ENCODE measurements around the gene NEGR1.
"Not testable (repeated sequence)": the region's sequence is repeated elsewhere in the genome, so short reads cannot be mapped to it uniquely, and the experiment has no call there.

Gene NEGR1

GRCh38 chr1:72280711-72281110 lies 1.6 kb downstream of the NEGR1 start:
- no peak overlapping the region for H3K27ac ChIP-seq
- TF ChIP-seq, protein P1, sequence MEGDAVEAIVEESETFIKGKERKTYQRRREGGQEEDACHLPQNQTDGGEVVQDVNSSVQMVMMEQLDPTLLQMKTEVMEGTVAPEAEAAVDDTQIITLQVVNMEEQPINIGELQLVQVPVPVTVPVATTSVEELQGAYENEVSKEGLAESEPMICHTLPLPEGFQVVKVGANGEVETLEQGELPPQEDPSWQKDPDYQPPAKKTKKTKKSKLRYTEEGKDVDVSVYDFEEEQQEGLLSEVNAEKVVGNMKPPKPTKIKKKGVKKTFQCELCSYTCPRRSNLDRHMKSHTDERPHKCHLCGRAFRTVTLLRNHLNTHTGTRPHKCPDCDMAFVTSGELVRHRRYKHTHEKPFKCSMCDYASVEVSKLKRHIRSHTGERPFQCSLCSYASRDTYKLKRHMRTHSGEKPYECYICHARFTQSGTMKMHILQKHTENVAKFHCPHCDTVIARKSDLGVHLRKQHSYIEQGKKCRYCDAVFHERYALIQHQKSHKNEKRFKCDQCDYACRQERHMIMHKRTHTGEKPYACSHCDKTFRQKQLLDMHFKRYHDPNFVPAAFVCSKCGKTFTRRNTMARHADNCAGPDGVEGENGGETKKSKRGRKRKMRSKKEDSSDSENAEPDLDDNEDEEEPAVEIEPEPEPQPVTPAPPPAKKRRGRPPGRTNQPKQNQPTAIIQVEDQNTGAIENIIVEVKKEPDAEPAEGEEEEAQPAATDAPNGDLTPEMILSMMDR (IDR thresholded peaks at IDR 0.05): no peak
- no peak for TF ChIP-seq ZFX (IDR thresholded peaks at IDR 0.05; ENCODE audit: borderline replicate concordance)

GRCh38 chr1:72280131-72280530 lies 2.2 kb downstream of the NEGR1 start:
- H3K27ac ChIP-seq: no peak overlapping the region
- no peak for TF ChIP-seq ZFX (IDR thresholded peaks at IDR 0.05; ENCODE audit: borderline replicate concordance)
- TF ChIP-seq, protein P1 (IDR thresholded peaks at IDR 0.05): no peak

DNA sequence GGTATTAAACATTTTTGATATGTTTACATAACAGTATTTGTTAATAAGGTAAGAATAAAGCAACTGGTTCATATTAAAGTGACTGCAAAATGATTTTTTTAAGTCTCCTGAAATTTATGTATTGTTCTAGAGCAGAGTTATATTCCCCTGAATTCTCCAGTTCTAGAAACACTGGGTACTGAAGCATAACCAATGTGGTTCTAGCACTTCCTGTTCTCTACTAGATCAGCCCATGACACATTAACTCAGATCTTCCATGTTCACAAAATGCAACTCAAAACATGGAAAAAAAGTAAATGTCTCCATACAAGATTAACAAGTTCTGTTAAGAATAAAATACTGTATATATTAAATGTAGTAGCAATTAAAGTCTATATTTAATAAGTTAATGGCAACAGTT lies 3.9 kb downstream of the NEGR1 start:
- no peak overlapping the region for H3K27ac ChIP-seq
- no peak for TF ChIP-seq ZFX (IDR thresholded peaks at IDR 0.05; ENCODE audit: borderline replicate concordance)

DNA sequence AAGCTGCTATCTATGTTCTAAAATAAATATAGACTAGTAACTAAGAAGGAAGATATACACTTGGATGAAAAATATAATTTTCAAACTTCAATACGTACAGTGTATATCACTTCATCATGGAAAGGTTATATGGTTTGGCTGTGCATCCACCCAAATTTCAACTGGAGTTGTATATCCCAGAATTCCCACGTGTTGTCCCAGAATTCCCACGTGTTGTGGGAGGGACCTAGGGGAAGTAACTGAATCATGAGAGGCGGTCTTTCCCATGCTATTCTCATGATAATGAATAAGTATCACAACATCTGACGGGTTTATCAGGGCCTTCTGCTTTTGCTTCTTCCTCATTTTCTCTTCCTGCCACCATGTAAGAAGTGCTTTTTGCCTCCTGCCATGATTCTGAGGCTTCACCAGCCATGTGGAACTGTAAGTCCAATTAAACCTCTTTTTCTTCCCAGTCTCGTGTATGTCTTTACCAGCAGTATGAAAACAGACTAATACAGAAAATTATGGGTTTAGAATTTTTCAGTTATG lies 10.7 kb downstream of the NEGR1 start:
- TF ChIP-seq ZFX (IDR thresholded peaks at IDR 0.05; ENCODE audit: borderline replicate concordance): no peak
- no peak overlapping the region for H3K27ac ChIP-seq

- TF ChIP-seq, protein P1 (IDR thresholded peaks at IDR 0.05): no peak
- TF ChIP-seq ZFX (IDR thresholded peaks at IDR 0.05; ENCODE audit: borderline replicate concordance): no peak
- no peak overlapping the region for H3K27ac ChIP-seq
Observed at GRCh38 chr1:72262735-72263134, 19.6 kb downstream of the NEGR1 start.

DNA sequence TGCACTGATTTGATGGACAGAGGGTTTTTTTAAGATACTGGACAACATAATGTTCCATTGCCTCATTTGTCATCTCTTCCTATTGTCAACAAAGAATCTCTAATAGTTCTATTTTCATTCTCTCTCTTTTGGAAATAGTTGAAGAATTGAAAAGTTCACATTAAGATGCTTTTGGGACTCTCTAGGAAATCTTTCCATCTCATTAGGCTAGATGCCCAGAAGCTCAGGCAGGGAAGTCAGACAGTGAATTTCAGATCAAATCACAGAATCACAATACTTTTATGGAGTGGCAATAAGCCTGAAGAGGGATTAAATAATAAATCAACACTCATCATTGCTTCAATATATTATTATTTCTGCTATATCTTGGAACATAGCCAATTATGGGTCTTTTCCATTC lies 29.2 kb downstream of the NEGR1 start:
- no peak overlapping the region for H3K27ac ChIP-seq
- TF ChIP-seq, protein P1 (IDR thresholded peaks at IDR 0.05): no peak
- no peak for TF ChIP-seq ZFX (IDR thresholded peaks at IDR 0.05; ENCODE audit: borderline replicate concordance)

DNA sequence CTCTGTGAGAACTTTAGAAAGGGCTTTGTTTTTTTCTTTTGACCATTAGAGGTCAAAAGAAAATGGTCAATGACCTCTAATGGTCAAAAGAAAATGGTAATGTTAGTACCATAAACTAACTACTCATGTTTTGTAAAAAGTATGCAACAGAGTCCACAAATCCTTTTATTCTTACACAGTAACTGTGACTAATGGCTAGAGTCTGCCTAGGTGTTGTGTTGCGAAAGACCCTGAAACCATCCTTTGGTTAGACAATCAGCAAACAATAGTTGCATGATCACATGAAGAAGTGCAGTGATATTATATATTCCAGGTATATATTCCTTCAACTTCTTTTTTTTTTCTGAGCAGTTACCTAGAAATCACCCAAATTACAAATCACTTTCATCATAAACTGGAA lies 40.9 kb downstream of the NEGR1 start:
- TF ChIP-seq, protein P1 (IDR thresholded peaks at IDR 0.05): no peak
- TF ChIP-seq ZFX (IDR thresholded peaks at IDR 0.05; ENCODE audit: borderline replicate concordance): no peak
- no peak overlapping the region for H3K27ac ChIP-seq

DNA sequence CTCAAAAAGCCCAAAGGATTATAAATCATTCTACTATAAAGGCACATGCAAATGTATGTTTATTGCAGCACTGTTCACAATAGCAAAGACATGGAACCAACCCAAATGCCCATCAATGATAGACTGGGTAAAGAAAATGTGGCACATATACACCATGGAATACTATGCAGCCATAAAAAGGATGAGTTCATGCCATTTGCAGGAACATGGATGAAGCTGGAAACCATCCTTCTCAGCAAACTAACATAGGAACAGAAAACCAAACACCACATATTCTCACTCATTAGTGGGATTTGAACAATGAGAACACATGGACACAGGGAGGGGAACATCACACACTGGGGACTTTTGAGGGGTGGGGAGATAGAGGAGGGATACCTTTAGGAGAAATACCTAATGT lies 46.4 kb downstream of the NEGR1 start:
- H3K27ac ChIP-seq: not testable (repeated sequence)

- no peak for TF ChIP-seq ZFX (IDR thresholded peaks at IDR 0.05; ENCODE audit: borderline replicate concordance)
- TF ChIP-seq, protein P1 (IDR thresholded peaks at IDR 0.05): no peak
- no peak overlapping the region for H3K27ac ChIP-seq
Observed at GRCh38 chr1:72235062-72235461, 47.3 kb downstream of the NEGR1 start.

All from 22Rv1 (cell line).